ENCODE data around the gene DENND5B. TPM values are rescaled to one million over a fixed set of nuclear protein-coding genes. Genes with fewer than 3 reads are reported as not detected.

The DENND5B gene
- total RNA-seq, 1 experiment from 2014 or later = 15.6 TPM

- DNase-seq (ENCODE audit: low read depth) = no peak
Observed at GRCh38 chr12:31471823-31472222, 119.1 kb downstream of the DENND5B start.

- no peak for DNase-seq (ENCODE audit: low read depth)
Observed at GRCh38 chr12:31471051-31471450, 119.9 kb downstream of the DENND5B start.

- no peak for DNase-seq (ENCODE audit: low read depth)
Observed at GRCh38 chr12:31470459-31470858, 120.5 kb downstream of the DENND5B start.

- DNase-seq (ENCODE audit: low read depth) = no peak
Observed at GRCh38 chr12:31466768-31467167, 124.2 kb downstream of the DENND5B start.

GRCh38 chr12:31465002-31465401 is 125.9 kb downstream of the DENND5B start:
- DNase-seq (ENCODE audit: low read depth) = no peak

- no peak for DNase-seq (ENCODE audit: low read depth)
Observed at GRCh38 chr12:31460024-31460423, 130.9 kb downstream of the DENND5B start.

GRCh38 chr12:31456562-31456961 is 134.4 kb downstream of the DENND5B start:
- no peak for DNase-seq (ENCODE audit: low read depth)

GRCh38 chr12:31444736-31445135 is 146.2 kb downstream of the DENND5B start:
- DNase-seq (ENCODE audit: low read depth) = no peak

GRCh38 chr12:31440586-31440985 is 150.3 kb downstream of the DENND5B start:
- DNase-seq (ENCODE audit: low read depth) = no peak

- DNase-seq (ENCODE audit: low read depth) = no peak
Observed at GRCh38 chr12:31440134-31440533, 150.8 kb downstream of the DENND5B start.

GRCh38 chr12:31431721-31432240 is 159.2 kb downstream of the DENND5B start:
- no peak for DNase-seq (ENCODE audit: low read depth)

- no peak for DNase-seq (ENCODE audit: low read depth)
Observed at GRCh38 chr12:31423405-31423804, 167.5 kb downstream of the DENND5B start.

GRCh38 chr12:31412292-31412801 is 178.6 kb downstream of the DENND5B start:
- DNase-seq (ENCODE audit: low read depth) = no peak

- DNase-seq (ENCODE audit: low read depth) = no peak
Observed at GRCh38 chr12:31408763-31409162, 182.2 kb downstream of the DENND5B start.

GRCh38 chr12:31407562-31407961 is 183.4 kb downstream of the DENND5B start:
- no peak for DNase-seq (ENCODE audit: low read depth)

- no peak for DNase-seq (ENCODE audit: low read depth)
Observed at GRCh38 chr12:31406345-31406744, 184.6 kb downstream of the DENND5B start.

- DNase-seq (ENCODE audit: low read depth) = no peak
Observed at GRCh38 chr12:31405021-31405420, 185.9 kb downstream of the DENND5B start.

- DNase-seq (ENCODE audit: low read depth) = peak; percentile 92
Observed at GRCh38 chr12:31403099-31403607, 187.8 kb downstream of the DENND5B start.

- DNase-seq (ENCODE audit: low read depth) = no peak
Observed at GRCh38 chr12:31393004-31393550, 197.9 kb downstream of the DENND5B start.

- no peak for DNase-seq (ENCODE audit: low read depth)
Observed at GRCh38 chr12:31390991-31391390, 199.9 kb downstream of the DENND5B start.

- no peak for DNase-seq (ENCODE audit: low read depth)
Observed at GRCh38 chr12:31388713-31389112, 202.2 kb downstream of the DENND5B start.

GRCh38 chr12:31387466-31387865 is 203.5 kb downstream of the DENND5B start:
- no peak for DNase-seq (ENCODE audit: low read depth)

GRCh38 chr12:31387011-31387410 is 203.9 kb downstream of the DENND5B start:
- DNase-seq (ENCODE audit: low read depth) = no peak
